GM19193 (cell line): ENCODE measurements around the gene SHROOM3.

Experiments
- POLR2A ChIP-seq: IDR thresholded peaks from 4 replicates; pipeline ENCODE4 v1.6.1; 2011; ENCODE audit not compliant: insufficient read depth, insufficient read length; ENCODE audit errors: extremely low read depth

Gene SHROOM3

DNA sequence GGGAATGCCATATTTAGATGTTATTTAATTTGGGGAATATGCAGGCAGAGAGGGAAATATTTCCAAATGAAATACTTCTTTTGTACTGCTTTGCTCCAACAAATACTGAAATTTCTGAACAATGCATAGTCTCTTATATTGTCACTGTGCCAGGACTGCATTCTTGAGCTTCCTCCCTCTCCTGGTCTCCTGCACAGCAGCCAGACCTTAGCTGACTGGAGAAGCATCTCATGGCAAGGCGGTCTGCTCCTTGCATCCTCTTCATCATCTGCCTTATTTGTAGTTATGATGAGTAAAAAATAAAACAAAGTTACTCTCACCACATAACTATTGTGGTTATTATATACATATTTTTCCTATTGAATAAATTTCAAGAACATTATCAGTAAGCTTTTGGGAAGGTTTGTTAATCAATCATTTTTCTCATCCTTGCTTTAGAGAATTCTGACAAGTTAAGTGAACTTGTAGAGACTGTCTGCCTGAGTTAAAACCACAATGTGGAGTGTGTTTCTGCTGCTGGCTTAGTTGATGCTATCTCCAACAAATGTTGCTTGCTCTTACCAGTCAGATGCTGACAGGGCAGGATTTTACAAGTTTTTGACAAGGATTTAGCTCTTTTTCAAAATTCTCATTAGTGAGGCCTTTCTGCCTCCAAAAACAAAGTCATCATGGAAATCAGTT, 309.4 kb downstream of the SHROOM3 start:
- no peak for TF ChIP-seq POLR2A

- TF ChIP-seq POLR2A: no peak
Measured at GRCh38 chr4:76745240-76745639, 310.2 kb downstream of the SHROOM3 start.

DNA sequence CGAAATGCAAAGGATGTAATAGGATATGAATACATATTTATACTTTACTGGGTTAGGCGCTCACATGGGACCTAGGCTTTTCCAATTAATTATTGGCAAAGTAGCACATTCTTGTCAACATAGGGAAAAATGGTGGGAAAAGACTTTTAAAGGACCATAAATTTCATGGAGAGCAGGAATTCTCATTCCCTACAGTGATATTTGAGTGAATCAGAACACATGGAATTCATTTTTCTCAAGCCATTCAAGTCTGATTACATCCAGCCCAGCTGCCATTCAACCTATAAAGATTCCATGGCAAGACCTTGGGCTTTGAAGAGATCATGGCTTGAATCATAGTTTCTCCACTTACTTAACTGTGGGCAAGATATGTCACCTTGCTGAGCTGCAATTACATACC, 312.5 kb downstream of the SHROOM3 start:
- no peak for TF ChIP-seq POLR2A

- TF ChIP-seq POLR2A: no peak
Measured at GRCh38 chr4:76748649-76749048, 313.6 kb downstream of the SHROOM3 start.

DNA sequence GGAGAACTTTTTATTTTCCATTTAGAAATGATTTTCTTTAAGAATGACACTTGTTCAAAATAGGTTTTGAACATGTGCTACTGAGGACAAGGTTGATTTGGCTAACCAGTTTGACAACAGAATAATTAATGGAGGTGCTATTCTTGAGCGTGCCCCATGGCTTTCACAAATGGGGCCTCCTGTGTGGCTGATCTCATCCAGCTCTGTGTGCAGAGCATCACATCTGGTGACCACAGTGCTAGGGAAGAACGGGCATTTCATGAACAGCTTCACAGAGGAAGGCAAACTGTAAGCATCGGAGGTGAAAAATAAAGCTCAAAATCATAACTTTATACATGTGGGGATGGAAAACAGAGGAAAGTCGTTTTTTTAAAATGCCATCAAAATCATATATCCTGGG, 314.3 kb downstream of the SHROOM3 start:
- no peak for TF ChIP-seq POLR2A

GRCh38 chr4:76750716-76751115, 315.7 kb downstream of the SHROOM3 start:
- no peak for TF ChIP-seq POLR2A

- TF ChIP-seq POLR2A: no peak
Measured at GRCh38 chr4:76751612-76752343, 316.7 kb downstream of the SHROOM3 start.

DNA sequence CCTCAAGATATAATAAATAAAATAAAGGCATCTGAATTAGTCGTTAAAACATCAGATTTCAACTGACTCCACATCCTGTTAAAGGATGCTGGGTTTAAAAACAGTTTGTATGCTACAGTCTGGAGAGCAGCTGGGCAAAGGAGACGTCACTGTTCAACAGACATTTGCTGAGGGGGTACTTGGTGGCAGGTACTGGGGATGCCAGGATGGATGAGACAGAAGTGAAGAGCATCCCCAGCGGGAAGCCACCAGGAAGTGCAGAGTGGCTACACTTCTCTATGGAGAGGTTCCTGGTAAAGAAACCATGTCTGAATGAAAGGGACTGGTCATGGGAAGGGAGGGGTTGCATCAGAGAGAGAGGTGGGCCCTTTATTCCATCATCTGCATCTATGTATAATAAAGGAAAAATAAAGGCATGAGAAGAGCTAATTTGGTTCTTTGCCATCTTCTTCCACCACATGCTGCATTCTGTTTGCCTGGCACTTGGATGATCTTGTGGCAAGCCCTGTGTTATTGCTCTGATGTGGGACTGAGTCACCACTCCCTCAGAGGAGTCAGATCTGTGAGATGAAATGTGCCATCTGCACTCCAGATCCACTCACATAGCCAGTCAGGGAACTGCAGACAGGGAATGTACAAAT, 318.0 kb downstream of the SHROOM3 start:
- no peak for TF ChIP-seq POLR2A

DNA sequence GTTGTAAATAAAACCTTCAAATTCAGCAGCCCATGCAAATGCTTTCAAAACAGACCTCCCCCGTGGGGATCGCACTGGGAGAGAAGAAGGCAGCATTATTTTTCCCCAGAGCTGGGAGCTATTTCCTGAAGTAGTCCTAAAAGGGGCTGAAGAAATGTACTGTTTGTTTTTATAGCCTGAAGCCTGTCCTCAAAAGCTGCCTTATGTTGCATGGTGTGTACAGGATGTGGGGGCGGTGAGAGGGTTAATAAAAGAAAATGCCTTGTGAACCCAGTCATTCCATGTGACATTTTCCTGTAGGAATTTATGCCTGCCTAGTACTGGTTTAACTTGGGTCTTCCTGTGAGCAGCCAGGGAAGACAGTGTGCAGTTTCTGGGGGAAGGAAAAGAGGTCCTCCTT, 318.8 kb downstream of the SHROOM3 start:
- no peak for TF ChIP-seq POLR2A

DNA sequence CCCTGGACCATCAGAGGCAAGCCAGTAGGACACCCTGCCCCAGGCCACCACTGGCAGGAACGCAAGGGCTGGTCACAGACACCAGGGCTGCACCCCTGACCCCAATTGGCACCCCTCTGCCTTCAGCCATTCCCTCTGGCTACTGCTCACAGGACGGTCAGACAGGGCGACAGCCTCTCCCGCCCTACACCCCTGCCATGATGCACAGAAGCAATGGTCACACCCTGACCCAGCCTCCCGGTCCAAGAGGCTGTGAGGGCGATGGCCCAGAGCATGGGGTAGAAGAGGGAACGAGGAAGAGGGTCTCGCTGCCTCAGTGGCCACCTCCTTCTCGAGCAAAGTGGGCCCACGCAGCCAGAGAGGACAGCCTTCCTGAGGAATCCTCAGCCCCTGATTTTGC, 319.4 kb downstream of the SHROOM3 start:
- no peak for TF ChIP-seq POLR2A

DNA sequence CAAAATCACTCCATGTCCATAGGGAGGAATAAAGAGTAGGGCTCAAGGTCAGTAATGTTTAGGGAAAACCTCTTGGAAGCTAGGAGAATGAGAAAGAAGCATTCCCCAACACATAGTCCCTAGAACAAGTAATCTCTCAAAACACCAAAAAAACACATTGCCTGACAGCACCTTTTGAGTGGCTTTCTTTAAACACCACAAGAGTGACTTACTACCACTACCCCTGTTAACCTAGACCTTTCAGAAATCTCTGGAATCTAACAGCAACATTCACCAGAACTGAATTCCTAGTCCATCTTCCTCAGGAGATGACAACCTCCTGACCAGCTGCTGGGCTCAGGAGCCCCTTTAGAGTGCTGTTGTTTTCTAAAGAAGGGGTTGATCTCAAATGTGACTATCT, 320.7 kb downstream of the SHROOM3 start:
- no peak for TF ChIP-seq POLR2A

- TF ChIP-seq POLR2A: no peak
Measured at GRCh38 chr4:76756416-76756815, 321.4 kb downstream of the SHROOM3 start.

- no peak for TF ChIP-seq POLR2A
Measured at GRCh38 chr4:76757418-76757939, 322.4 kb downstream of the SHROOM3 start.

DNA sequence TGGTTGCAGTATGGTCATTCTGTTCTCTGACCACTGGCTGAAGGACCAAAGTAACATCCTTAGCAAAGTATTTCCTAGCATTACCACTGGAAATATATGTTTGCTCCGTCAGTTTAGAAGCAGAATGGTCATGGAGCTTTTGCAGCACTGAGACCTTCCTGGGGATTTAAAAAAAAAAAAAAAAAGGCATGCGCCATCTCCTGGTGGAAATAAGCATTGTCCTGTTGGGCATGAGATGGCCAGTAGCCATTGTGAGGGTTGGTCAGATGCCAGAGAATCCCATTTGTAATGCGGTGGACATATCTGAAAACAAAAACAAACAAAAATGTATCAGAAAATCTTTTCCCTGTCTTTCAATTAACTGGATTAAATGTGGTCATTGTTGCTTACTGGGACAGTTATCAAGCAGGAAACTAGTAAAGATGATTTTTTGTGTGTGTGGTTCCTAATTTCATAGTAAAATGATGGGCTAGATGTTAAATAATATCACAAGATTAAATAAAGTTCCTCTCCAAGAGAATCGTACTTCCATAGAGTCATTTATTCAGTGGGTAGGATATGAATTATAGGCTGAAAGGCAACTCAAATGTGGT, 323.4 kb downstream of the SHROOM3 start:
- no peak for TF ChIP-seq POLR2A

DNA sequence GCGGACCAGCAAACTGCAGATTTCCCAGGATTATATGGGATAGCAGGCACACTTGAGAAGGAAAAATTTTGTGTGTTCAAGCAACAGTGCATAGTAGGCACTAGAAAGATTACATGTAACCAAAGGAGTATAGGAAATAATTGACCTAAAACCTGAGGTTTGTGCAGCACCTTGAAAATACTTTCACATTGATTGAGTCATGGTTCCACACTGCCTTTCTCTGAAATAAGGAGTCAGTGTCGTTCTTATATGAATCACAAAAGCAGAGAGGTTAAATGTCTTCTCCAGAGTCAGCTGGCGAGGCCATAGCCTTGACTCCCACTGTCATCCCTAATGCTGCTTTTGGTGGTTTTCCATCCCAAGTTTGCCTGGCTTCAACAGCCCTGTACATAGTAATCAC, 324.0 kb downstream of the SHROOM3 start:
- no peak for TF ChIP-seq POLR2A
